HepG2 (cell line): ENCODE results near the gene PTPN12. TPM values are rescaled to one million over a fixed set of nuclear protein-coding genes. Genes with fewer than 3 reads are reported as not detected.

Source experiments
- ATAC-seq: fragments of 200-7000 bp; cut with Tn5 transposase; 3 replicates; pipeline ENCODE4 v1.9.1; 2020; ENCODE audit warnings: mild to moderate bottlenecking, moderate library complexity
- BruUV-seq: library from RNA; stranded (reverse); fragments of 400-500 nt; replicated peaks from 2 replicates; lab custom pipeline; 2021; lab: Mats Ljungman, UMichigan
- CTCF ChIA-PET: fragments of 300-600 bp; formaldehyde crosslinking; extraction: SDS; loops from one replicate; lab custom pipeline; 2021; ENCODE audit warnings: low total read pairs, inconsistent platforms, low intra/inter-chr PET ratio; lab: Yijun Ruan, JAX
- POLR2A ChIA-PET: fragments of 350-600 bp; sonication (Branson Sonifier 250); formaldehyde crosslinking; loops from one replicate; lab custom pipeline; 2020; ENCODE audit warnings: antibody characterized with exemption, inconsistent platforms; lab: Yijun Ruan, JAX
- DNase-seq: peaks from one replicate; pipeline ENCODE4 v3.0.0-alpha.2; 2015; ENCODE audit warnings: low spot score
- FAIRE-seq: peaks from 3 replicates; lab custom pipeline; 2011; peaks lifted over from hg19 to GRCh38; lab: Jason Lieb, UNC
- H2AFZ ChIP-seq: one replicate; pipeline ENCODE4 v1.6.1; 2011; ENCODE audit warnings: low read length, inconsistent platforms
- H3K27ac ChIP-seq: fragments of 300-600 bp; 3 replicates; pipeline ENCODE4 v1.8.0; 2011; ENCODE audit warnings: mixed run types, mild to moderate bottlenecking, mixed read lengths, low read length, inconsistent platforms; ENCODE audit not compliant: insufficient read depth; ENCODE audit errors: extremely low read length
- H3K27me3 ChIP-seq, 2 experiments: fragments of 200-600 bp in 1 of 2; 2 replicates in 1 of 2; 3 replicates in 1 of 2; pipeline versions ENCODE4 v1.6.0 to v1.8.0; 2011; ENCODE audit warnings: low read length in 2 of 2, mild to moderate bottlenecking in 2 of 2, moderate library complexity in 2 of 2, inconsistent platforms in 1 of 2; ENCODE audit not compliant: insufficient read depth in 2 of 2, control insufficient read depth in 1 of 2
- H3K36me3 ChIP-seq, 2 experiments: fragments of 200-600 bp in 1 of 2; replicated peaks in 1 of 2; 2 replicates in 1 of 2; 3 replicates in 1 of 2; pipeline versions ENCODE4 v1.5.1 to v1.8.0; 2011; ENCODE audit warnings: low read length in 2 of 2, inconsistent platforms in 1 of 2; ENCODE audit not compliant: insufficient read depth in 2 of 2, control insufficient read depth in 1 of 2
- H3K4me1 ChIP-seq: 2 replicates; pipeline ENCODE4 v1.5.1; 2012; ENCODE audit warnings: low read length, inconsistent platforms; ENCODE audit not compliant: insufficient read depth
- H3K4me2 ChIP-seq: 2 replicates; pipeline ENCODE4 v1.6.0; 2011; ENCODE audit warnings: low read depth, low read length, inconsistent platforms
- H3K4me3 ChIP-seq, 3 experiments: fragments of 200-600 bp in 1 of 3; sonication (generic), shearing (Covaris generic) in 1 of 3; replicated peaks in 1 of 3; 2 replicates each; pipeline ENCODE4 v1.5.1; 2011 to 2016; ENCODE audit warnings: low read length in 3 of 3, inconsistent platforms in 2 of 3, low read depth in 2 of 3, mild to moderate bottlenecking in 2 of 3, control low read depth in 1 of 3, mixed read lengths in 1 of 3; ENCODE audit not compliant: insufficient read depth in 1 of 3
- H3K79me2 ChIP-seq: one replicate; pipeline ENCODE4 v1.6.1; 2011; ENCODE audit warnings: low read length, inconsistent platforms; ENCODE audit not compliant: insufficient read depth
- H3K9ac ChIP-seq: 2 replicates; pipeline ENCODE4 v1.6.0; 2011; ENCODE audit warnings: mild to moderate bottlenecking, low read depth, low read length, inconsistent platforms; ENCODE audit not compliant: insufficient read depth
- H3K9me3 ChIP-seq: 2 replicates; pipeline ENCODE4 v1.5.1; 2012; ENCODE audit warnings: mild to moderate bottlenecking, low read length
- H4K20me1 ChIP-seq: 2 replicates; pipeline ENCODE4 v1.6.0; 2011; ENCODE audit warnings: inconsistent platforms, mild to moderate bottlenecking, low read length, moderate library complexity; ENCODE audit not compliant: insufficient read depth
- BCL3 ChIP-seq: sonication (generic); formaldehyde crosslinking; IDR thresholded peaks from 2 replicates; pipeline ENCODE4 v1.5.1; 2020; ENCODE audit warnings: mild to moderate bottlenecking, missing genetic modification reagents, moderate library complexity
- DBP ChIP-seq: sonication (generic); formaldehyde crosslinking; IDR thresholded peaks from 2 replicates; pipeline ENCODE4 v1.4.0; 2020; ENCODE audit warnings: missing genetic modification reagents; ENCODE audit errors: not compliant biosample characterization
- GABPA ChIP-seq, 2 experiments: IDR thresholded peaks; 2 replicates each; pipeline ENCODE4 v1.6.1; 2011 to 2016; ENCODE audit warnings: low read depth in 2 of 2, low read length in 1 of 2, missing biosample characterization in 1 of 2, missing genetic modification characterization in 1 of 2
- RBFOX2 ChIP-seq: fragments of 200-400 bp; formaldehyde crosslinking; IDR thresholded peaks from 2 replicates; pipeline ENCODE4 v1.6.1; 2017; ENCODE audit warnings: low read depth, mild to moderate bottlenecking, low read length
- ZNF562 ChIP-seq: sonication (generic); formaldehyde crosslinking; IDR thresholded peaks from 2 replicates; pipeline ENCODE4 v1.8.0; 2022; ENCODE audit warnings: missing genetic modification reagents, borderline replicate concordance
- ZNF607 ChIP-seq: sonication (generic); formaldehyde crosslinking; IDR thresholded peaks from 2 replicates; pipeline ENCODE4 v1.5.1; 2020; ENCODE audit warnings: missing genetic modification reagents, mild to moderate bottlenecking, borderline replicate concordance
- ZNF691 ChIP-seq: sonication (generic); formaldehyde crosslinking; IDR thresholded peaks from 2 replicates; pipeline ENCODE4 v1.4.0; 2020; ENCODE audit warnings: missing genetic modification reagents, low read depth, mild to moderate bottlenecking, borderline replicate concordance
- ZNF878 ChIP-seq: sonication (generic); formaldehyde crosslinking; IDR thresholded peaks from 2 replicates; pipeline ENCODE4 v1.8.1; 2023; ENCODE audit warnings: mild to moderate bottlenecking, missing genetic modification reagents, moderate library complexity
- ZSCAN5A ChIP-seq: sonication (generic); formaldehyde crosslinking; IDR thresholded peaks from 2 replicates; pipeline ENCODE4 v1.8.0; 2022; ENCODE audit warnings: mild to moderate bottlenecking, missing genetic modification reagents, borderline replicate concordance
- WGBS: methylation state at CpG from one replicate; pipeline ENCODE4 v1.1.6; 2017; ENCODE audit warnings: low lambda C conversion rate; 5-methylcytosine and 5-hydroxymethylcytosine counted together
- in situ Hi-C: cut with HindIII; loops from 2 replicates; pipeline ENCODE4 v1.10.0; 2017; ENCODE audit warnings: low pct_unique_long_range_greater_than_20kb; ENCODE audit not compliant: extremely low pct_ligation_motif_present
- intact Hi-C: fragments of 100-400 bp; cut with micrococcal nuclease; formaldehyde crosslinking; loops from one replicate; pipeline ENCODE4 v1.10.0; 2022; ENCODE audit not compliant: unreplicated experiment
- polyA plus RNA-seq, 8 experiments: library from polyadenylated mRNA; depleted of rRNA in 3 of 8; stranded (reverse) in 7 of 8; unstranded in 1 of 8; fragments of >200 nt; fragmentation: Illumina TruSeq in 4 of 8; extraction: Trizol in 4 of 8; gene quantifications; 2 replicates each; pipeline versions ENCODE4 v1.2.1 to v1.2.3, GENCODE V29; 2011 to 2016; ENCODE audit warnings: low read depth in 4 of 8, missing spikeins in 1 of 8, mixed read lengths in 1 of 8; ENCODE audit not compliant: insufficient read depth in 1 of 8
- total RNA-seq, 5 experiments: library from RNA; depleted of rRNA; stranded (reverse); fragments of >200 nt; fragmentation: Illumina TruSeq; extraction: Trizol; gene quantifications; 2 replicates each; pipeline ENCODE4 v1.2.3, GENCODE V29; 2016; ENCODE audit warnings: low read depth in 1 of 5
- TF ChIP-seq, protein P1 (sequence below): sonication (generic); formaldehyde crosslinking; IDR thresholded peaks from 2 replicates; pipeline ENCODE4 v1.4.0; 2020; ENCODE audit warnings: low read depth, mild to moderate bottlenecking, missing genetic modification reagents

Gene PTPN12
- total and polyA plus RNA-seq, 2 of the 13 experiments (the other 11 are each of a cell fraction or from before 2014, with no cell fraction given): 22.9 to 56.8 TPM

GRCh38 chr7:77544518-77544917 lies 7.4 kb downstream of the PTPN12 start:
- Histone ChIP-seq H3K9me3 (no peaks in the 10 kb centered on the region), H4K20me1 (peaks cover 86% of the 10 kb centered on the region), H3K27me3 (no peaks in the 10 kb centered on the region), H3K36me3 (peaks cover 0 to 4% of the 10 kb centered on the region in 2 experiments; a peak in 1 of 5 replicates), H3K4me2 (no peak overlapping the region), H3K4me3 (no peak overlapping the region), H2AFZ (no peak overlapping the region), H3K4me1 (peaks cover 71% of the 10 kb centered on the region), H3K79me2 (peaks cover 99% of the 10 kb centered on the region), H3K27ac (no peak overlapping the region)
- intact Hi-C loops: no loop called here
- BruUV-seq: no TSS peak
- in situ Hi-C loops: no loop called here
- 86% methylated on average over 2 of the region's 2 CpGs for WGBS
- FAIRE-seq: no peak
- TF ChIP-seq, protein P1, sequence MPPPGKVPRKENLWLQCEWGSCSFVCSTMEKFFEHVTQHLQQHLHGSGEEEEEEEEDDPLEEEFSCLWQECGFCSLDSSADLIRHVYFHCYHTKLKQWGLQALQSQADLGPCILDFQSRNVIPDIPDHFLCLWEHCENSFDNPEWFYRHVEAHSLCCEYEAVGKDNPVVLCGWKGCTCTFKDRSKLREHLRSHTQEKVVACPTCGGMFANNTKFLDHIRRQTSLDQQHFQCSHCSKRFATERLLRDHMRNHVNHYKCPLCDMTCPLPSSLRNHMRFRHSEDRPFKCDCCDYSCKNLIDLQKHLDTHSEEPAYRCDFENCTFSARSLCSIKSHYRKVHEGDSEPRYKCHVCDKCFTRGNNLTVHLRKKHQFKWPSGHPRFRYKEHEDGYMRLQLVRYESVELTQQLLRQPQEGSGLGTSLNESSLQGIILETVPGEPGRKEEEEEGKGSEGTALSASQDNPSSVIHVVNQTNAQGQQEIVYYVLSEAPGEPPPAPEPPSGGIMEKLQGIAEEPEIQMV: no peak
- TF ChIP-seq RBFOX2: 0 out of 2 replicates have a peak, but pooled peaks have one; percentile 0
- TF ChIP-seq, all 625 proteins: peak for 1
- DNase-seq (no peak), ATAC-seq (no peak)
- CTCF ChIA-PET: no interaction called here
- H3K9ac ChIP-seq: no peak overlapping the region
- POLR2A ChIA-PET: no interaction called here

DNA sequence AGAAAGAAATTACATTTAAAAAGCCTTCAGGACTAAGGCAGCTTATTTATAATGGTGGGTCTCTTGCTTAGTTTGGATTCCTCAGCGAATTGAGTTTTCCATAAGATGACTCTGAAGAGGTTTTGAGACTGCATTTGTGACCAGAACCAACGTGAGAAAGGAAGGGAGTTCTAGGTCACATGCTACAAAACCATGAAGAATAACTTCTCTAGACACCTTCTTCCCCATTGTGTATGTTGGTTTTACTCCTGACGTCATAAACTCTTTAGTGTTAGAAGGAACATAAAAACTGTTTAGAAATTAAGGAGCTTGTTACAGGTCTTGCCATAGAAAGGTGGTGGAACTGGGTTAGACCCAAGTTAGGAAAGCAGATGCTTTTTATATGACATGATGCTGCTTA lies 11.1 kb downstream of the PTPN12 start:
- Histone ChIP-seq H3K27ac (no peak overlapping the region), H3K36me3 (peaks cover 3 to 8% of the 10 kb centered on the region in 2 experiments; a peak in 1 of 5 replicates), H3K9me3 (no peaks in the 10 kb centered on the region), H4K20me1 (peaks cover 83% of the 10 kb centered on the region), H3K27me3 (no peaks in the 10 kb centered on the region), H2AFZ (no peak overlapping the region), H3K4me2 (no peak overlapping the region), H3K79me2 (peaks cover 96% of the 10 kb centered on the region), H3K4me1 (peaks cover 39% of the 10 kb centered on the region), H3K9ac (no peak overlapping the region), H3K4me3 (no peak overlapping the region)
- intact Hi-C loops: no loop called here
- no peak for FAIRE-seq
- no TSS peak for BruUV-seq
- TF ChIP-seq ZNF878 (no peak), BCL3 (no peak), GABPA (IDR thresholded peaks at IDR 0.05; ENCODE audit: low read depth, low read length) (no peak), GABPA (CRISPR knock-in tag; IDR thresholded peaks at IDR 0.05; ENCODE audit: low read depth) (no peak), ZSCAN5A (no peak), ZNF607 (no peak), ZNF691 (CRISPR knock-in tag) (no peak), DBP (no peak), ZNF562 (CRISPR knock-in tag) (no peak)
- in situ Hi-C loops: no loop called here
- CTCF ChIA-PET: no interaction called here
- POLR2A ChIA-PET: interaction anchor here (1.4 kb wide), 1 partner anchor 11 kb away, joined by 4 read pairs; the partner anchor contains the start of gene PTPN12
- WGBS: 88% methylated on average over 3 of the region's 3 CpGs
- no peak for ATAC-seq
- no peak for DNase-seq
